Peyer's patch (tissue), 4 donors: ENCODE measurements around the gene PALB2.

ENCODE experiments used
- CTCF ChIP-seq, 6 experiments: fragments of 450-650 bp in 4 of 6; fragments of 200-600 bp in 2 of 6; sonication (generic) in 1 of 6; IDR thresholded peaks; one replicate each; pipeline ENCODE4 v1.5.1; 2017 to 2019; ENCODE audit warnings: antibody characterized with exemption in 6 of 6, mild to moderate bottlenecking in 3 of 6, moderate library complexity in 1 of 6
- POLR2A ChIP-seq, 2 donors: fragments of 450-650 bp; IDR thresholded peaks; one replicate each; pipeline ENCODE4 v1.5.1; 2017; ENCODE audit warnings: antibody characterized with exemption in 2 of 2, mild to moderate bottlenecking in 2 of 2, moderate library complexity in 2 of 2

GRCh38 chr16:23584186-23585076 lies 56.7 kb downstream of the PALB2 start:
- TF ChIP-seq CTCF (IDR thresholded peaks at IDR 0.05), result no peak
- TF ChIP-seq POLR2A (IDR thresholded peaks at IDR 0.05), result no peak
